ACHN (cell line): ENCODE data around the gene TEX13B.
"Not testable (repeated sequence)": the region's sequence is repeated elsewhere in the genome, so short reads cannot be mapped to it uniquely, and the experiment has no call there.

Experiments
- DNase-seq: peaks from one replicate; pipeline ENCODE4 v3.0.0-alpha.2; 2015
- in situ Hi-C: cut with HindIII; loops from 2 replicates; pipeline ENCODE4 v1.10.0; 2017; ENCODE audit warnings: low sequenced_read_pairs, low pct_ligation_motif_present, low pct_unique_long_range_greater_than_20kb

The TEX13B gene

DNA sequence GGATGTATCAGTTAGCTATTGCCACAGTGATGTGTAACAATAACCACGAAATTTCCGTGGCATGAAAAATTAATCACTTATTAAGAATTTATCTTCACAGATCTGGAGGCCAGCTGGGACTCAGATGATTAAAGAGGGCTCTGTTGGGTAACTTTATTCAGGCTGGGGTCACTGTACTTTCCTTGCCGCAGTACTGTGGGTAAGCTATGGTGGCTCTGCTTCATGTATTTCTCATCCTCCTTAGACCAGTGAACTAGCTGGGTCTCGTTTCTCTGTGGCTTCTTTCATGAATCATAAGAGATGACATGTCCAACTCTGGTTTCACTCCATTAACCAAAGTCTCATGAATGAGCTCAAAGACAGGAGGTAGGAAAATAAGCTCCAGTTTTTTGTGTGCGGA lies 13.5 kb downstream of the TEX13B start:
- DNase-seq = peak; percentile 0
- in situ Hi-C loops = no loop called here

GRCh38 chrX:107955337-107955736 lies 26.8 kb downstream of the TEX13B start:
- DNase-seq, in situ Hi-C loops: not testable (repeated sequence)

DNA sequence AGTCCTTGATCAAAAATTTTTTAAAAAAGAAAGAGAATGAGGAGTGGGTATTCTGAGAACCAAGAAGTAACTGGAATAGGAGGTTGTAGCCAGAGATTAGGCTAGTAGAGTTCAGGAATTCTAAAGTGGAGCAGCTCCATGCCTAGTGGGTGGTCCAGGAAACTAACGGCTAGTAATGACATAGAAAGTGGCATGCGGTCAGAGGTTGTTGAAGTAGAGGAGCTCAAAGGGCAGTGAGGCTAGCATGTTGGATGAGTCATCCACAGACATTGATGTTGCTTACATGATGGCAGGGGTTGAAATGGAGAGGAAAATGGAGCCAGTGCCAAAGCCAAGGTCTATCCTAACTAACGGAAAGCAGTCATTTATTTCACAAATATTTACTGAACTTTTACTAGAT lies 42.1 kb downstream of the TEX13B start:
- in situ Hi-C loops = no loop called here
- DNase-seq = no peak

- in situ Hi-C loops = no loop called here
- DNase-seq = no peak
Observed at GRCh38 chrX:107936434-107936730, 45.8 kb downstream of the TEX13B start.

DNA sequence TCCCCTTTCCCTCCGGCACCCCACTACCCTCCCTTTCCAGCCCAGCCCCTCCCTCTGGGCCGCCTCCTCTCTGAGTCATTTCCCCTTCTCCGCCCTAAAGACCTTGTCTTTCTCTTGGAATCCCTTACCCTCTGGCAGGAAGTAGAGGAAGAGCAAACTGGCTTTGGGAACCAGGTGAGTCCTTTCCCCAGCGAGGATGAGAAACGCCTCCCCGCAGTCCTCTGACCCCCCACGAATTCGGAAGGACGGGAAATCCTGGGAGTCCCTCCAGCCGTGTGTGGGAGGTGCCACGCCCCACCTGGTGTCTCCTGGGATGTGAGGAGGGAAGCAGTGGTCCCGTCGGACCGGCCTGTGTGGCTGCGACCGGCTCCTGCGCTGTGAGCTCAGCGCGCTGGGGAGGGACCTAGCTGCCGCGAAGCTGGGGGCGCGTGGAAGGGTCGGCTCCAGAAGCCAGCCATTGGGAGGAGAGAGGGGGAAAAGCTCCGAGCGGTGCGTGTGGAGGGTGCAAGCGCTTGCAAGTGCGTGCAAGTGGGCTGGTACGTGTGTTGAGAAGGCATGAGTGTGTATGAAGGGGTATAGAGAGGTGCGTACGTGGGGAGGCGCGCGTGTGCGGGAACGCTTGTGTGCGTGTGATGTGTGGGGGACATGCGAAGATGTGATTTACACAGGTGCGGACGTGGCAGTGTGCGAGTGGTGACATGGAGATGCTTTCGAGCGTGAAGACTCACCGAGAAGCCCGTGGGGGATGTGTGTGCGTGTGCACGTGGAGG lies 46.3 kb downstream of the TEX13B start:
- peak; percentile 64 for DNase-seq
- in situ Hi-C loops = no loop called here

- DNase-seq = peak; percentile 84
Observed at GRCh38 chrX:107935200-107935599, 47.0 kb downstream of the TEX13B start.

GRCh38 chrX:107934262-107934661 lies 47.9 kb downstream of the TEX13B start:
- in situ Hi-C loops = no loop called here
- DNase-seq = no peak

More at GRCh38 chrX:107935200-107935599, 47.0 kb downstream of the TEX13B start:
- in situ Hi-C loops = no loop called here
